Hepatocyte (in vitro differentiated cells): ENCODE results near the gene LDAH. TPM values are rescaled to one million over a fixed set of nuclear protein-coding genes. Genes with fewer than 3 reads are reported as not detected.

Experiments used
- DNase-seq: peaks from one replicate; pipeline ENCODE4 v3.0.0-alpha.2; 2016; ENCODE audit warnings: low spot score
- H2AFZ ChIP-seq: fragments of 200-600 bp; sonication (generic); 2 replicates; pipeline ENCODE4 v1.6.0; 2016; ENCODE audit warnings: antibody characterized with exemption, mild to moderate bottlenecking
- H3K27ac ChIP-seq: fragments of 200-600 bp; sonication (generic); 2 replicates; pipeline ENCODE4 v1.5.1; 2016; ENCODE audit warnings: mild to moderate bottlenecking
- H3K27me3 ChIP-seq: fragments of 200-600 bp; sonication (generic); 2 replicates; pipeline ENCODE4 v1.6.1; 2016
- H3K36me3 ChIP-seq: fragments of 200-600 bp; sonication (generic); replicated peaks from 2 replicates; pipeline ENCODE4 v1.5.1; 2016; ENCODE audit warnings: low read depth; ENCODE audit not compliant: insufficient read depth
- H3K4me1 ChIP-seq: fragments of 200-600 bp; sonication (generic); 2 replicates; pipeline ENCODE4 v1.5.1; 2016; ENCODE audit warnings: mild to moderate bottlenecking, moderate library complexity; ENCODE audit not compliant: insufficient read depth
- H3K4me2 ChIP-seq: fragments of 200-600 bp; sonication (generic); 2 replicates; pipeline ENCODE4 v1.6.0; 2016
- H3K4me3 ChIP-seq: fragments of 200-600 bp; sonication (generic); 2 replicates; pipeline ENCODE4 v1.5.1; 2016; ENCODE audit warnings: mild to moderate bottlenecking
- H3K79me2 ChIP-seq: fragments of 200-600 bp; sonication (generic); 2 replicates; pipeline ENCODE4 v1.6.0; 2017; ENCODE audit warnings: mild to moderate bottlenecking
- H3K9me2 ChIP-seq: fragments of 200-600 bp; sonication (generic); replicated peaks from 2 replicates; pipeline ENCODE4 v1.6.0; 2017; ENCODE audit warnings: mild to moderate bottlenecking; ENCODE audit not compliant: insufficient read depth
- H3K9me3 ChIP-seq: fragments of 200-600 bp; sonication (generic); 2 replicates; pipeline ENCODE4 v1.5.1; 2016; ENCODE audit warnings: low read depth, mild to moderate bottlenecking
- H4K20me1 ChIP-seq: fragments of 200-600 bp; sonication (generic); 2 replicates; pipeline ENCODE4 v1.6.0; 2016; ENCODE audit warnings: mild to moderate bottlenecking; ENCODE audit not compliant: insufficient read depth, poor library complexity, severe bottlenecking
- CTCF ChIP-seq: fragments of 200-600 bp; sonication (generic); IDR thresholded peaks from 2 replicates; pipeline ENCODE4 v1.5.1; 2016; ENCODE audit warnings: antibody characterized with exemption, mild to moderate bottlenecking; ENCODE audit not compliant: poor library complexity
- EZH2 ChIP-seq: fragments of 200-600 bp; sonication (generic); IDR thresholded peaks from 2 replicates; pipeline ENCODE4 v1.6.1; 2016; ENCODE audit warnings: antibody characterized with exemption, mild to moderate bottlenecking, borderline replicate concordance
- EZH2phosphoT487 ChIP-seq: fragments of 200-600 bp; sonication (generic); IDR thresholded peaks from one replicate; pipeline ENCODE4 v1.6.1; 2018; ENCODE audit warnings: antibody characterized with exemption, mild to moderate bottlenecking, low read depth, moderate library complexity; ENCODE audit not compliant: unreplicated experiment, severe bottlenecking
- WGBS: methylation state at CpG from one replicate; pipeline ENCODE4 v1.1.6; 2016; ENCODE audit warnings: low lambda C conversion rate; ENCODE audit errors: missing lambda C conversion rate; 5-methylcytosine and 5-hydroxymethylcytosine counted together
- polyA plus RNA-seq: library from polyadenylated mRNA; unstranded; fragments of >200 nt; fragmentation: Nextera tagmentation; extraction: Ambion mirVana; gene quantifications from 2 replicates; pipeline ENCODE4 v1.2.1, GENCODE V29; 2016
- total RNA-seq: library from RNA; depleted of rRNA; stranded (reverse); fragments of >200 nt; gene quantifications from 2 replicates; pipeline ENCODE4 v1.2.3, GENCODE V29; 2014

The LDAH gene
- total and polyA plus RNA-seq, 2 experiments from 2014 or later = 15.2 to 27.8 TPM

GRCh38 chr2:20698916-20699613 is 123.8 kb downstream of the LDAH start:
- no peak overlapping the region for H3K27ac ChIP-seq
- no peak overlapping the region for H3K4me3 ChIP-seq
- no peaks in the 10 kb centered on the region for H4K20me1 ChIP-seq
- no peaks in the 10 kb centered on the region for H3K36me3 ChIP-seq
- no peak overlapping the region for H3K4me2 ChIP-seq
- no peaks in the 10 kb centered on the region for H3K9me2 ChIP-seq
- no peaks in the 10 kb centered on the region for H3K27me3 ChIP-seq
- no peaks in the 10 kb centered on the region for H3K4me1 ChIP-seq
- no peak overlapping the region for H2AFZ ChIP-seq
- TF ChIP-seq CTCF (no peak), EZH2 (no peak), EZH2phosphoT487 (no peak)
- H3K9me3 ChIP-seq = no peaks in the 10 kb centered on the region
- 94% methylated on average over 4 of the region's 4 CpGs for WGBS
- no peaks in the 10 kb centered on the region for H3K79me2 ChIP-seq
- no peak for DNase-seq

- no peaks in the 10 kb centered on the region for H3K79me2 ChIP-seq
- no peaks in the 10 kb centered on the region for H3K9me3 ChIP-seq
- no peak overlapping the region for H3K27ac ChIP-seq
- DNase-seq = no peak
- WGBS = 66% methylated on average over 2 of the region's 2 CpGs
- H3K4me3 ChIP-seq = no peak overlapping the region
- H3K9me2 ChIP-seq = no peaks in the 10 kb centered on the region
- TF ChIP-seq CTCF (no peak), EZH2phosphoT487 (no peak), EZH2 (no peak)
- H2AFZ ChIP-seq = no peak overlapping the region
- H3K4me2 ChIP-seq = no peak overlapping the region
- no peaks in the 10 kb centered on the region for H3K27me3 ChIP-seq
- H4K20me1 ChIP-seq = no peaks in the 10 kb centered on the region
- H3K36me3 ChIP-seq = no peaks in the 10 kb centered on the region
- no peaks in the 10 kb centered on the region for H3K4me1 ChIP-seq
These were observed 125.5 kb downstream of the LDAH start for GRCh38 chr2:20697322-20697934.

- TF ChIP-seq EZH2phosphoT487 (no peak), EZH2 (no peak), CTCF (no peak)
These were observed 126.5 kb downstream of the LDAH start for GRCh38 chr2:20696366-20696765.

More at GRCh38 chr2:20696366-20696765, 126.5 kb downstream of the LDAH start:
- Histone ChIP-seq H3K27me3 (no peaks in the 10 kb centered on the region), H3K36me3 (no peaks in the 10 kb centered on the region), H3K4me3 (no peak overlapping the region), H3K27ac (no peak overlapping the region), H3K9me3 (no peaks in the 10 kb centered on the region), H3K4me1 (peaks cover 1% of the 10 kb centered on the region), H3K79me2 (no peaks in the 10 kb centered on the region), H3K9me2 (no peaks in the 10 kb centered on the region), H2AFZ (no peak overlapping the region), H4K20me1 (no peaks in the 10 kb centered on the region), H3K4me2 (no peak overlapping the region)
- 73% methylated on average over 2 of the region's 2 CpGs for WGBS
- DNase-seq = no peak
